Measurements from ENCODE around the gene XNDC1N. TPM values are rescaled to one million over a fixed set of nuclear protein-coding genes. Genes with fewer than 3 reads are reported as not detected.
A peak's percentile ranks its signal among the peaks of the same experiment; 100 is the strongest.

XNDC1N gene, protein sequence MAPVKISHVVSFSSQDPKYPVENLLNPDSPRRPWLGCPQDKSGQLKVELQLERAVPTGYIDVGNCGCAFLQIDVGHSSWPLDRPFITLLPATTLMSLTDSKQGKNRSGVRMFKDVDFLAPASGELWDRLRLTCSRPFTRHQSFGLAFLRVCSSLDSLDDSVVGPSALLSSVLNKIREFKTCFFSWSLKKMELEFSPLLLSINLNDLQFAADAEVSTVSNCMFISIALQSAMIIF
- total RNA-seq = 10 to 100 TPM; 19.8 to 25.2 (median 24.1) TPM

GRCh38 chr11:71927820-71928736, at the start of gene XNDC1N:
XNDC1N (minus strand) TSS chr11:71928594; CDS start chr11:71923353, 5,241 bp downstream.
- peaks cover 0 to 27% (median 1%) of the 10 kb centered on the region in 4 donors for H3K4me1 ChIP-seq
- peak; percentile 53 to 88 (median 74) for DNase-seq

DNA sequence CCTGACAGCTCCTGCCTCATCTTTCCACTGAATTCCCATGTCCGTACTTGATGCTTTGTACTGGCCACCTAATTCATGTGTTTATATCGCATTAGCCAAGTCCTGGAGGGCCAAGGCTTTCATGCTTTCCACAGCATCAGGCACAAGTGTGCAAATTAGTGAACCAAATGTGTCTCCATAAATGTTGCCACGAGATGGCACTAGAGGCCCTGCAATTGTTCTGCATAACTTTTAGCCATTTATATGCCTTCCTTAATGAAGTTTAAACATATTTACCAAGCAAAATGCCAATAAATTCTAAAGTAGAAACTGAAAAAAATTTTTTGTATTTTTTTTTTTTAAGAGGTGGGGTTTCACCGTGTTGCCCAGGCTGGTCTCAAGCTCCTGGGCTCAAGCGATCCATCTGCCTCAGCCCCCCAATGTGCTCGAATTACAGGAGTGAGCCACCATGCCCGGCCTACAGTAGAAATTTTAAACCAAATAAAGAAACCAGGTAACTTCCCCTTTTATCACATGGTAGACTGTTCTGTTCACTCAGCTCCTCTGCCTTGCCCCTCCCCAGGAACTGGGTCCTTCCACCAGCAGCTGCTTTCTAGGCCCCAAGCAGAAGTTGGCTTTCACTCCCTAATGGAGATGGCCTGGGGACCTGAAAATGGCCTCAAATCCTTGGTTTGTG, 49.5 kb upstream of the XNDC1N start:
- DNase-seq = peak in 2 of 3 donors; percentile 69 to 89
- no peak overlapping the region for H3K4me3 ChIP-seq
- no peak for TF ChIP-seq POLR2A (IDR thresholded peaks at IDR 0.05)
- TF ChIP-seq, protein P1, sequence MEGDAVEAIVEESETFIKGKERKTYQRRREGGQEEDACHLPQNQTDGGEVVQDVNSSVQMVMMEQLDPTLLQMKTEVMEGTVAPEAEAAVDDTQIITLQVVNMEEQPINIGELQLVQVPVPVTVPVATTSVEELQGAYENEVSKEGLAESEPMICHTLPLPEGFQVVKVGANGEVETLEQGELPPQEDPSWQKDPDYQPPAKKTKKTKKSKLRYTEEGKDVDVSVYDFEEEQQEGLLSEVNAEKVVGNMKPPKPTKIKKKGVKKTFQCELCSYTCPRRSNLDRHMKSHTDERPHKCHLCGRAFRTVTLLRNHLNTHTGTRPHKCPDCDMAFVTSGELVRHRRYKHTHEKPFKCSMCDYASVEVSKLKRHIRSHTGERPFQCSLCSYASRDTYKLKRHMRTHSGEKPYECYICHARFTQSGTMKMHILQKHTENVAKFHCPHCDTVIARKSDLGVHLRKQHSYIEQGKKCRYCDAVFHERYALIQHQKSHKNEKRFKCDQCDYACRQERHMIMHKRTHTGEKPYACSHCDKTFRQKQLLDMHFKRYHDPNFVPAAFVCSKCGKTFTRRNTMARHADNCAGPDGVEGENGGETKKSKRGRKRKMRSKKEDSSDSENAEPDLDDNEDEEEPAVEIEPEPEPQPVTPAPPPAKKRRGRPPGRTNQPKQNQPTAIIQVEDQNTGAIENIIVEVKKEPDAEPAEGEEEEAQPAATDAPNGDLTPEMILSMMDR (IDR thresholded peaks at IDR 0.05) = peak; percentile 53 to 86 (median 76)
- H3K4me1 ChIP-seq = no peaks in the 10 kb centered on the region
- no peaks in the 10 kb centered on the region for H3K27me3 ChIP-seq
- H3K9me3 ChIP-seq = no peaks in the 10 kb centered on the region
- H3K36me3 ChIP-seq = peaks cover 0 to 23% (median 0%) of the 10 kb centered on the region in 3 donors
- peak overlapping the region in 1 of 4 donors; percentile 63 for H3K27ac ChIP-seq

More at GRCh38 chr11:71927820-71928736, at the start of gene XNDC1N:
- peak within 1 kb of the TSS; percentile 78 to 87 (median 82) for H3K4me3 ChIP-seq
- no peaks in the 10 kb centered on the region for H3K27me3 ChIP-seq
- no peaks in the 10 kb centered on the region for H3K9me3 ChIP-seq
- TF ChIP-seq POLR2A (IDR thresholded peaks at IDR 0.05) = peak in 1 of 2 donors; percentile 7
- TF ChIP-seq, protein P1 (IDR thresholded peaks at IDR 0.05) = no peak
- peak within 1 kb of the TSS; percentile 85 to 92 (median 88) for H3K27ac ChIP-seq
- H3K36me3 ChIP-seq = peaks cover 0 to 10% (median 0%) of the 10 kb centered on the region in 3 donors

DNA sequence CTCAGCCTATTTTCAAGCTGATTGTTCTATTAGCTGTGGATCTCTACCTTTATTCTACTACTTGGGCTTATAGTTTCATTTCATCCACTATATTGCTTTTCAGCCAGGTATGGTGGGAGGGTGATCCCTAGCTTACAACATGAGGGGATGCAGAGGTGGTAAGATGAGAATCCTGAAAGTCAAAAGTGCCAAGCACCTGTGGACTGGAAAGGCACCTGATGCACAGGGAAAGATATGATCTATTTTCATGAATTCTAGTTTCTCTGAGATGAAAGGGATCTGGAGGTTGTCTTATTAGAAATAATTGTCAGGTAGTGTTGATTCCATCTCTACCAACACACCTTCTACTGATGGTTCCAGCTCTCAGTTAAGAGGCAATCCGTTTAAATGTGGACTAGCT, 48.7 kb upstream of the XNDC1N start:
- Histone ChIP-seq H3K4me3 (no peak overlapping the region), H3K27ac (peak overlapping the region in 1 of 4 donors; percentile 63), H3K4me1 (no peaks in the 10 kb centered on the region), H3K27me3 (no peaks in the 10 kb centered on the region), H3K36me3 (peaks cover 0 to 23% (median 0%) of the 10 kb centered on the region in 3 donors), H3K9me3 (no peaks in the 10 kb centered on the region)
- DNase-seq = no peak
- TF ChIP-seq, protein P1 (IDR thresholded peaks at IDR 0.05) = no peak
- no peak for TF ChIP-seq POLR2A (IDR thresholded peaks at IDR 0.05)

- Histone ChIP-seq H3K36me3 (peaks cover 0 to 23% (median 0%) of the 10 kb centered on the region in 3 donors), H3K27me3 (no peaks in the 10 kb centered on the region), H3K4me1 (no peaks in the 10 kb centered on the region), H3K9me3 (no peaks in the 10 kb centered on the region), H3K4me3 (no peak overlapping the region), H3K27ac (no peak overlapping the region)
- no peak for TF ChIP-seq POLR2A (IDR thresholded peaks at IDR 0.05)
- TF ChIP-seq, protein P1 (IDR thresholded peaks at IDR 0.05) = no peak
- no peak for DNase-seq
Measured at GRCh38 chr11:71976551-71976950, 48.2 kb upstream of the XNDC1N start.

- H3K36me3 ChIP-seq = peaks cover 0 to 36% (median 0%) of the 10 kb centered on the region in 3 donors
- DNase-seq = no peak
- TF ChIP-seq POLR2A (IDR thresholded peaks at IDR 0.05) = no peak
- TF ChIP-seq, protein P1 (IDR thresholded peaks at IDR 0.05) = no peak
- no peaks in the 10 kb centered on the region for H3K27me3 ChIP-seq
- no peak overlapping the region for H3K27ac ChIP-seq
- H3K9me3 ChIP-seq = no peaks in the 10 kb centered on the region
- H3K4me1 ChIP-seq = no peaks in the 10 kb centered on the region
- H3K4me3 ChIP-seq = no peak overlapping the region
Measured at GRCh38 chr11:71971680-71972079, 43.3 kb upstream of the XNDC1N start.
